GM18507 (cell line): ENCODE results near the gene BCAM.
"Not testable (repeated sequence)": the region's sequence is repeated elsewhere in the genome, so short reads cannot be mapped to it uniquely, and the experiment has no call there.

Source experiments
- DNase-seq: peaks from one replicate; pipeline ENCODE4 v3.0.0; 2011; ENCODE audit warnings: low read depth; ENCODE audit not compliant: insufficient read length; ENCODE audit errors: extremely low spot score
- FAIRE-seq: peaks from 2 replicates; lab custom pipeline; 2011; peaks lifted over from hg19 to GRCh38; lab: Jason Lieb, UNC

Gene BCAM

GRCh38 chr19:44813070-44813840, 4.4 kb downstream of the BCAM start:
- no peak for FAIRE-seq
- no peak for DNase-seq

GRCh38 chr19:44813841-44814470, 5.1 kb downstream of the BCAM start:
- no peak for DNase-seq
- FAIRE-seq, result no peak

- DNase-seq, result no peak
- FAIRE-seq, result no peak
Measured at GRCh38 chr19:44814517-44814916, 5.6 kb downstream of the BCAM start.

GRCh38 chr19:44816301-44816700, 7.4 kb downstream of the BCAM start:
- FAIRE-seq, result no peak

GRCh38 chr19:44817725-44818465, 9.0 kb downstream of the BCAM start:
- DNase-seq, result no peak
- FAIRE-seq, result no peak

More at GRCh38 chr19:44816301-44816700, 7.4 kb downstream of the BCAM start:
- DNase-seq, result no peak

GRCh38 chr19:44818466-44819031, 9.6 kb downstream of the BCAM start:
- DNase-seq (no peak), FAIRE-seq (no peak)

- no peak for FAIRE-seq
Measured at GRCh38 chr19:44819246-44819832, 10.4 kb downstream of the BCAM start.

GRCh38 chr19:44820648-44821609, 12.0 kb downstream of the BCAM start:
- FAIRE-seq (no peak), DNase-seq (no peak)

More at GRCh38 chr19:44819246-44819832, 10.4 kb downstream of the BCAM start:
- no peak for DNase-seq

- FAIRE-seq (no peak), DNase-seq (no peak)
Measured at GRCh38 chr19:44822177-44822576, 13.3 kb downstream of the BCAM start.

GRCh38 chr19:44822670-44823372, 13.9 kb downstream of the BCAM start:
- no peak for DNase-seq
- no peak for FAIRE-seq

- no peak for FAIRE-seq
- no peak for DNase-seq
Measured at GRCh38 chr19:44823373-44823698, 14.4 kb downstream of the BCAM start.

GRCh38 chr19:44824761-44825160, 15.9 kb downstream of the BCAM start:
- FAIRE-seq, result no peak
- DNase-seq, result no peak

GRCh38 chr19:44832875-44833274, 24.0 kb downstream of the BCAM start:
- FAIRE-seq, DNase-seq: not testable (repeated sequence)

- not testable (repeated sequence) for FAIRE-seq, DNase-seq
Measured at GRCh38 chr19:44834399-44834798, 25.5 kb downstream of the BCAM start.

- DNase-seq (no peak), FAIRE-seq (no peak)
Measured at GRCh38 chr19:44839276-44839675, 30.4 kb downstream of the BCAM start.

GRCh38 chr19:44840811-44841210, 31.9 kb downstream of the BCAM start:
- FAIRE-seq (no peak), DNase-seq (no peak)

- no peak for DNase-seq
- no peak for FAIRE-seq
Measured at GRCh38 chr19:44841231-44841630, 32.3 kb downstream of the BCAM start.

- DNase-seq (no peak), FAIRE-seq (no peak)
Measured at GRCh38 chr19:44845286-44845611, 36.3 kb downstream of the BCAM start.
